Measurements from ENCODE around the gene MT1F.

DNA sequence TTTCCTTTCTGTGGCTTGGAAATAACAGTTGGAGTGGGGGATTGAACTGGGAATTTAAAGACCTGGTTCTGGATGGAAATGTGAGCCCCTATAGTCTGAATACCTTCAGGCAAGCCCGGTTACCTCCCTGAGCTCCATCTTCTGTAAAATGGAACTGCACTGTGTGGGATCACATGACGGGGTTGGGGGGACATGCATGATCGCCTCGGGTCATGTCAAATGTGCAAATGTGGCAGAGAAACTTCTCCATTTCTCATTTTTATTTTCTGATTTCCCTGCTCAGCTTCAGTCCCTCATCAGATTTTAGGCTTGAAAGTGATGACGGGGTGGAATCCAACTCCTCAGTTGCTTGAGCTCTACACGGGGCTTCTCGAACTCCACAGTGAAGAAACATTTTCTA lies 4.5 kb upstream of the MT1F start:
- TF ChIP-seq, protein P1, sequence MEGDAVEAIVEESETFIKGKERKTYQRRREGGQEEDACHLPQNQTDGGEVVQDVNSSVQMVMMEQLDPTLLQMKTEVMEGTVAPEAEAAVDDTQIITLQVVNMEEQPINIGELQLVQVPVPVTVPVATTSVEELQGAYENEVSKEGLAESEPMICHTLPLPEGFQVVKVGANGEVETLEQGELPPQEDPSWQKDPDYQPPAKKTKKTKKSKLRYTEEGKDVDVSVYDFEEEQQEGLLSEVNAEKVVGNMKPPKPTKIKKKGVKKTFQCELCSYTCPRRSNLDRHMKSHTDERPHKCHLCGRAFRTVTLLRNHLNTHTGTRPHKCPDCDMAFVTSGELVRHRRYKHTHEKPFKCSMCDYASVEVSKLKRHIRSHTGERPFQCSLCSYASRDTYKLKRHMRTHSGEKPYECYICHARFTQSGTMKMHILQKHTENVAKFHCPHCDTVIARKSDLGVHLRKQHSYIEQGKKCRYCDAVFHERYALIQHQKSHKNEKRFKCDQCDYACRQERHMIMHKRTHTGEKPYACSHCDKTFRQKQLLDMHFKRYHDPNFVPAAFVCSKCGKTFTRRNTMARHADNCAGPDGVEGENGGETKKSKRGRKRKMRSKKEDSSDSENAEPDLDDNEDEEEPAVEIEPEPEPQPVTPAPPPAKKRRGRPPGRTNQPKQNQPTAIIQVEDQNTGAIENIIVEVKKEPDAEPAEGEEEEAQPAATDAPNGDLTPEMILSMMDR (conservative IDR thresholded peaks at IDR 0.05 in 1 of 2, IDR thresholded peaks at IDR 0.05 in 1 of 2; ENCODE audit: low read depth in 1 of 2, low read length in 2 of 2), result no peak
- no peak for TF ChIP-seq EZH2 (IDR thresholded peaks at IDR 0.05; ENCODE audit: low read length, missing control alignments)

Measured in fibroblast of lung (primary cell).